GM12872 (cell line): ENCODE measurements around the gene COMMD7.

Experiments used
- CTCF ChIP-seq: IDR thresholded peaks from 3 replicates; pipeline ENCODE4 v1.5.1; 2011; ENCODE audit warnings: low read depth, mild to moderate bottlenecking, low read length, moderate library complexity; ENCODE audit not compliant: insufficient read depth

The COMMD7 gene

GRCh38 chr20:32697608-32698007, 45.7 kb downstream of the COMMD7 start:
- TF ChIP-seq CTCF = no peak

GRCh38 chr20:32695089-32695488, 48.2 kb downstream of the COMMD7 start:
- no peak for TF ChIP-seq CTCF

GRCh38 chr20:32687180-32687532, 56.1 kb downstream of the COMMD7 start:
- TF ChIP-seq CTCF = no peak

GRCh38 chr20:32686530-32687179, 56.6 kb downstream of the COMMD7 start:
- no peak for TF ChIP-seq CTCF

- TF ChIP-seq CTCF = no peak
Measured at GRCh38 chr20:32685541-32686529, 57.4 kb downstream of the COMMD7 start.

GRCh38 chr20:32682508-32682987, 60.7 kb downstream of the COMMD7 start:
- no peak for TF ChIP-seq CTCF
